H1 (cell line): ENCODE results near the gene GH2. TPM values are rescaled to one million over a fixed set of nuclear protein-coding genes. Genes with fewer than 3 reads are reported as not detected.

Source experiments
- BACH1 ChIP-seq: IDR thresholded peaks from 2 replicates; pipeline ENCODE4 v1.6.1; 2012; ENCODE audit warnings: low read length, improper control_type of control experiment
- CBX8 ChIP-seq: fragments of 300-800, 300-1000 bp; sonication (generic); IDR thresholded peaks from 2 replicates; pipeline ENCODE4 v1.7.1; 2016; ENCODE audit warnings: low read depth, low read length, borderline replicate concordance
- CHD7 ChIP-seq: fragments of 300-600 bp; sonication (generic); IDR thresholded peaks from 2 replicates; pipeline ENCODE4 v1.7.1; 2012; ENCODE audit warnings: low read length, moderate library complexity, mild to moderate bottlenecking, inconsistent platforms; ENCODE audit not compliant: insufficient replicate concordance
- EGR1 ChIP-seq: IDR thresholded peaks from 2 replicates; pipeline ENCODE4 v1.6.1; 2011; ENCODE audit warnings: low read depth, low read length, borderline replicate concordance
- FOSL1 ChIP-seq: IDR thresholded peaks from 2 replicates; pipeline ENCODE4 v1.6.1; 2011; ENCODE audit warnings: mild to moderate bottlenecking, low read depth, low read length, moderate library complexity; ENCODE audit not compliant: insufficient read depth
- JUND ChIP-seq: IDR thresholded peaks from 2 replicates; pipeline ENCODE4 v1.6.1; 2011; ENCODE audit warnings: mild to moderate bottlenecking, improper control_type of control experiment, low read length
- KDM5A ChIP-seq: fragments of 200-600 bp; IDR thresholded peaks from 2 replicates; pipeline ENCODE4 v1.7.1; 2012; ENCODE audit warnings: mild to moderate bottlenecking, low read length, inconsistent platforms, mixed read lengths
- POLR2AphosphoS5 ChIP-seq: IDR thresholded peaks from 2 replicates; pipeline ENCODE4 v1.6.1; 2011; ENCODE audit warnings: low read depth, low read length
- SP1 ChIP-seq: IDR thresholded peaks from 2 replicates; pipeline ENCODE4 v1.6.1; 2011; ENCODE audit warnings: low read depth, low read length
- SP4 ChIP-seq: IDR thresholded peaks from 2 replicates; pipeline ENCODE4 v1.6.1; 2012; ENCODE audit warnings: low read length, inconsistent platforms
- TAF7 ChIP-seq: optimal IDR thresholded peaks from 2 replicates; pipeline ENCODE3; 2011; ENCODE audit warnings: low read depth, mild to moderate bottlenecking, inconsistent platforms, low read length, moderate library complexity, borderline replicate concordance
- TCF12 ChIP-seq: IDR thresholded peaks from 2 replicates; pipeline ENCODE4 v1.6.1; 2011; ENCODE audit warnings: low read depth, mild to moderate bottlenecking, low read length
- polyA plus RNA-seq, 7 experiments: library from polyadenylated mRNA; depleted of rRNA in 3 of 7; stranded (reverse) in 5 of 7; unstranded in 2 of 7; fragments of >200 nt in 5 of 7; fragments of 200-250 nt in 2 of 7; gene quantifications; 1 replicate in 5 of 7; 2 replicates in 1 of 7; 4 replicates in 1 of 7; pipeline versions ENCODE4 v1.2.1 to v1.2.3, GENCODE V29; 2011 to 2013; ENCODE audit warnings: missing spikeins in 2 of 7, mixed read lengths in 2 of 7
- total RNA-seq: library from RNA; stranded (reverse); fragmentation: NEBNext Ultra II Directional; extraction: Animal tissue kit (Norgen Biotek cat#: 25700); gene quantifications from 2 replicates; pipeline ENCODE4 v1.2.1, GENCODE V29; 2021

GH2 gene
- total and polyA plus RNA-seq, 2 of the 8 experiments (the other 6 are each of a cell fraction or from before 2014, with no cell fraction given) = 0.60 to 1.5 TPM

- TF ChIP-seq CHD7 (no peak), TAF7 (no peak), POLR2AphosphoS5 (no peak; the same call in 1 of the 2 replicates), SP4 (no peak), SP1 (no peak), KDM5A (no peak), FOSL1 (no peak), TCF12 (no peak), EGR1 (no peak), CBX8 (no peak), JUND (no peak), BACH1 (no peak)
Observed at GRCh38 chr17:63832014-63832413, 49.7 kb downstream of the GH2 start (continued).
